GM19023 (cell line): ENCODE measurements around the gene LPP.

Experiments used
- ATAC-seq: cut with Tn5 transposase; IDR thresholded peaks from one replicate; pipeline ENCODE4 v1.9.1; 2021; ENCODE audit warnings: mild to moderate bottlenecking, moderate library complexity; ENCODE audit not compliant: unreplicated experiment

LPP gene

DNA sequence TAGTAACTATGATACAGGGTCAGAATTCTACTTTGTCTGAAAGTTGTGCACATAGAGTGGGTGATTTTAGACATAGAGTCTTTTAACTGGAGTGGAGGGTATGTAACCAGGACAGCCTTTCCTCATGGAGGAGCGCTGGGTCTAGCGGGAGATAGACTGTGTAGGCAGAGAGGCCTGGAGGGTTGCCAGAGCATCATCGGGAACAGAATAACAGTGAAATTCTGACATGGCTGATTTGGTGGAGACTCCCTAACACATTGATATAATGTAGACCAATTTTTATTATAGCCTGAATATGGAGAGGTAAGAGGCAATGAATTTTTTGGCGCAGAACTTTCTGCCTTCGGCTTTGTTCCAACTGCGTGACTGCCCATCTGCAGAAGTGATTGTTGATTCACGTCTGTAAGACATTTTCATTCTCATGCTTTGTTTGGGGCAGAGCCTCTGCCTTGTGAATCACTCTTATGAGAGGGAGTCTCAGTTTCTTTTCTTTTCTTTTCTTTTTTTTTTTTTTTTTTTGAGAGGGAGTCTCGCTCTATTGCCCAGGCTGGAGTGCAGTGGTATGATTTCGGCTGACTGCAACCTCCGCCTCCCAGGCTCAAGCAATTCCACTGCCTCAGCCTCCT lies 16.0 kb downstream of the LPP start:
- ATAC-seq: no peak

DNA sequence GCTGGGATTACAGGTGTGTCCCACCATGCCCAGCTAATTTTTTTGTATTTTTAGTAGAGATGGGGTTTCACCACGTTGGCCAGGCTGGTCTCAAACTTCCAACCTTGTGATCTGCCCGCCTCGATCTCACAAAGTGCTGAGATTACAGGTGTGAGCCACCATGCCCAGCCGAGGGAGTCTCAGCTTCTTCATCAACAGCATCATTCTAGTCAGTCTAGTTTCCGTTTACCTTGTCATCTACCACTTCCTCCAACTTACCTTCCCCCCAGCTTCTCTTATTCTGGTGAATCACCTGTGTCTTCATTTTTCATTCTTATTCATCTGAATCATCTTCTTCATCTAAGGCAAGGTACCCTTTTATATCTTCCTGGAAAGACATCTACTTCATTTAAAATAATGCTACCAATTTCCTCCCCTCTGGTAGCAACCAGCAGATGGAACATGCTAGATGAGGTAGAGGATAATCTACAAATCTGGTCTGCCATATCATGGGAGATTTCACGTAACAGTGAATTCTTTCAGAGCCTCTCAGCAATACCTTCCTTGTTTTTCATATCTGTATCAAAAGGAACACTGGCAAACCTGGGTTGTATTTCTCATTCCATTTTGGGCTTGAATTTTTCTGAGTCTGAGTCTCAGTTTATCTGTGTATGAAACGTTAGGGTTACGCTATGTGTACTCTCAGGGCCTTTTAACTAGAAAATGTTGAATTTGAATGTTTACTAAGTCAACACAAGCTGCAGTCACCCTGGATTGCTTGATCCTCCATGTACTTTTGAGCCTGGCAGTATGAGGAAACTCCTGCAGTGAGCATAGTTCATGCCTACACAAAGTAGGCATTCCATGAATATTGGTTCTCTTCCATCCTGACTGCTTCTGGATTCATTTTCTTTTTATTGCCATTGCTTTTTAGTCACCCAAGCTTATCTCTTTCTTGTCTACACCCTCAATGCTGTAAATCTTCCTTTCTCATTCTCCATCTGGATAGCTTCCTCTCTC lies 16.8 kb downstream of the LPP start:
- no peak for ATAC-seq

GRCh38 chr3:188171682-188172467 lies 17.9 kb downstream of the LPP start:
- no peak for ATAC-seq

- no peak for ATAC-seq
Measured at GRCh38 chr3:188174317-188175044, 20.5 kb downstream of the LPP start.

DNA sequence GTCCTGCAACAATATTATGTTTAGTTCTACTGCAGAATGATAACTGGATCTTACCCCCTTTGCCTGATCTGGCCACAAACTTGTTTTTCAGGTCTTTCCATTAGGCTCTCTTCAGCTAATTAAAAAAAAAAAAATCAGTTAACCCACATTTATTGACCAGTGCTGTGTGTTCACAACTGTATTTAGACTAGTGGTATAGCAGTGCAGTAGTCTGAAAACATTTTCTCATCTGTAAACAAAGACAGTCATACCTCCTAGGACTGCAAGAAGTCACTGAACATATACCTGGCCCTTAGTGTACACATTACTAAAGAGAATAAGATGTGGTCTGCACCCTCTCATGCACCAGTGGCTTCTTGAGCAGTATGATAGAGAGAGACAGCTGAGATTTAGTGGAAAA lies 22.5 kb downstream of the LPP start:
- no peak for ATAC-seq

GRCh38 chr3:188176884-188177283 lies 22.9 kb downstream of the LPP start:
- no peak for ATAC-seq

- no peak for ATAC-seq
Measured at GRCh38 chr3:188177721-188178120, 23.8 kb downstream of the LPP start.

DNA sequence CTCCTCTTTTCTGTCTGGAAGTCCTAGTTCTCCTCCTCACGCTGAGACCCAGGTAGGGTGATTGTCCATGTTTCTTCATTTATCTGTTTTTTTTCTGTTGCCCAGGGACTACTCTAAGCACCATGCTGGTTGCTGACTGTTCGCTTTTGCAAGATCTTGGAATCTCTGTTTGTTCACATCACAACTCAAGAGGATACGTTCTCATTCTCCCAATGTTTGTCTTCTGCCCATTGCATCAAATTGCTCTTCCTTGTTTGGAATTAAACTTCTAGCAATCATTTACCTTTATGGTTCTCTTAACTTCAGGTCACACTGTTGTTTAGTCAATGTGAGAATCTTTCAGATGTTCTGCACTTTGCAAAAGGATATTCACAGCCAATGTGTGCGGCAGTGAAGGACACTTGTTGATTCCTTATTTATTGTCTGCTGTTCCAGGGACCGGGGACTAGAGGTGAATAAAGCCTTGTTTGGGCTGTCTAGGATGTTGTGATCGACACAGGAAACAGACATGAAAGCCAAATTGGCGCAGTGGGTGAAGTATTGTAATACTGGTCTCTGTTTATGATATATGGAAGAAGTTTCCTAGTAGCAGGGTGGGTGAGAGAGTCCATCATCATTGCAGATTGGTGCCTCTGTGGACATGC lies 24.5 kb downstream of the LPP start:
- no peak for ATAC-seq

DNA sequence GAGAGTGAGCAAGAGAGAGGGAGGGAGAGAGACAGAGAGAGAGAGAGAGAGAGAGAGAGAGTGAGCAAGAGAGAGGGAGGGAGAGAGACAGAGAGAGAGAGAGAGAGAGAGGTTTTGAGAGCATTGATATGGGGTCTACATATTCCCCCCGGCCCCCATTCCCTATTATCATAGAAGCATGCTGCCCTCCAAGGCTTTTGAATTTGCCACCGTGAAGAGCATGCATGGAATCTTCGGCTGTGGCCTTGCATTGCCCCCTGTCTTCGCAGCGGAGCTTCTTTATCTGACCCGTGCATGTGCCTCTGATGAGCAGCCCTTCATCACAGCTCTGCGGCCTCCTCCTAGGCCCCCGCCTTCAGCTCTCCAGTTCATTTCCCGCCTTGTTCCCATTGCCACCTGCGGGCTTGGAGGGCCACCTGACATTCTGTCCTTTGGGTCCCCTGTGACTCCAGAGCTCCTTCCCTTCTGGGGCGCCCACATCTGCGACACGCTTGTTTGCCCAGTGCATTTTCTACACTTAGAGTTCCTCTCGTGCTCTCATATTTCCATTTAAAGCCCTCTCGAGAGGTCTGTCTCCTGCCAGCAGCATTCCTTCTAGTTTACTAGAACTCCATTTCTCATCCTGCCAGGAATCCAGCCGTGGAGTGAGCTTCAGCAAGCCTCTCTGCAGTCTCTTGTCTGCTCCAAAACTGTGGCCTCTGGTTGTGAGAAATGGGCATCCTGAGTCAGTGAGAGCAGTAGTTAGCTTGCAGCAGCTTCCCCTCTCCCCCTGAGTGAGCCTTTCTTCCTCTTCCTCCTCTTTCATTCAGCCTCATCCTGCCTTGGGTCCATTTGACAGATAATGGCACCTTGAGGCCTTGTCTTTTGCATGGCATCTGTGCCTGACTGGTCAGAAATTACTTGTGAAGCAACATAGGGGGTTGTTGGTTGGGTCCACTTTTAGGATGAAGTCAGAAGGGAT lies 25.3 kb downstream of the LPP start:
- no peak for ATAC-seq

DNA sequence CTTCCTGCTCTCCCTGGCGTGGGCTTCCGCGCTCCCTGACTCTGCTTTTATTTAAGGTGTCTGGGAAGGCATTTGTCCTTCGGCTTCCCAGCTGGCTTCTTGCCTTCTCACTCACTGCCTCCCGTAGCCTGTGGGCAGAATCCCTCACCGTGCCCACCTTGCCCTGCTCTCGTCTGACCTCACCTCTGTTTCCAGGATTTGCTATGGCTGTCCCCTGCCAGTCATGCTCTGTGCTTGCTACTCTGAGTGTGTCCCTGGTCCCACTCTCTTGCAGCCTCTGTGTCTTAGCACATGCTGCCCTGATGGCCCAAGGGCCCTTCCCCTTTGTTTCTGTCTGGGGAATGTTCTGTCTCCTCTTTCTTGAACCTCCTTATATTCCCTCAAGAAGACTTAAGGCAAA lies 26.2 kb downstream of the LPP start:
- no peak for ATAC-seq

GRCh38 chr3:188183452-188183851 lies 29.5 kb downstream of the LPP start:
- no peak for ATAC-seq

DNA sequence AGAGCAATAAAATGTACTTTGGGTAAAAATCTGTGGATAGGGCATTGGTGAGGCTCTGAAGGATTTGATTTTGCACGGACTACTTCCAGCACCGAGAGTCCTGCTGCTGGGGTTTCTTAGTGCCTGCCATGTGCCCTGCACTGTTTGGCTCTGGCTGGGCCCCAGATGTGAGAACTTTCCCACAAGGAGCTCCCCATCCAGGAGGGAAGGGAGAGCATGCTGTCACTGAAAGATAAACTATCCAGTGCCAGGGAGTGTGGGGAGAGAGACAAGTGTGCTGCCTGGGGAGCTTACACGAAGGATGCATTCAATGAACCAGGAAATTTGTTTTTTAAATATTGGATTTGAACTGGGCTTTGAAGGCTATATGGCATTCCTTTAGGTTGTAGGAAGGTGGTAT lies 30.2 kb downstream of the LPP start:
- no peak for ATAC-seq

DNA sequence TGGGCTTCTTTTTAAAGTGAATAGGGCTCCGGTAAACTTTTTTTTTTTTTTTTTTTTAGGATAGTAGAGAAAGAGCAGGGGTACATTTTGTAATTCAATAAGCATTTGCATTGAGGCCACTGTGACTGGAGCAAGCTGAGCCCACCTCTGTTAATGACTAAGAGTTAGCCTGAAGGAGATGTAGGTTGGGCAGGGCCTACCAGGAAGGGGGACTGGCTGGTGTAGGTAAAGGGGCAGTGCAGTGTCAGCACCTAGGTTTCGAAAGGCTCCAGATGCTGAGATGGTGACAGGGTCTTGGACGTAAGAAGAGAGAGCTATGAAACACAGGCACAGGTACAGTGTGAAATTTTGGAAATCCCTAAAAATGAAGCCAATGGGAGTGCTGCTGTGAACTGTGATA lies 30.7 kb downstream of the LPP start:
- no peak for ATAC-seq

DNA sequence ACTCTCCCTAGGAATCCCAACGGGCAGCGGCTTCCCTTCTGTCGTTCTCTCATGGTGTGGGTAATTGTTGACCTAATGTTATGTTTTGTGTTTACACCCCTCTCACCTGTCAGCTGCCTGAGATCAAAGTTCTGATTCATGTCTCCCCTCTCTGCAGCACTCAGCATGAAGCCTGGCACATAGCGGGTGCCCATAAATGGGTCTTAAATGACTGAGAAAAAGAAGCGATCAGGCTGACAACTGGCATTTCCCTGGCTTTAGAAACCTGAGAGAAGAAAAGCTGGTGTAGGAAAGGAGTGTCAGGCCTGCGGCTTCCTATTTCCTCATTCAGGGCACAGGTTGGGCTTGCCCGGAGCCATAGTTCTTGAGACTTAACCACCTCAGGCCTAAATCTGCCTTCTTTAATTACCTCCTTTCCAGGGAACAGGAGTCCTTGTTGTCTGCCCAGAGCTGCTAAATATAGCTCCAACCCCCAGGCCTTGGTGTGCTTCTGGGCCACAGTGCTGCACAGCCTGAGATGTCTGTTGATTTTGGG lies 31.8 kb downstream of the LPP start:
- no peak for ATAC-seq

- ATAC-seq: no peak
Measured at GRCh38 chr3:188187053-188187452, 33.1 kb downstream of the LPP start.

GRCh38 chr3:188188911-188189310 lies 35.0 kb downstream of the LPP start:
- no peak for ATAC-seq

GRCh38 chr3:188191460-188191859 lies 37.5 kb downstream of the LPP start:
- ATAC-seq: no peak

DNA sequence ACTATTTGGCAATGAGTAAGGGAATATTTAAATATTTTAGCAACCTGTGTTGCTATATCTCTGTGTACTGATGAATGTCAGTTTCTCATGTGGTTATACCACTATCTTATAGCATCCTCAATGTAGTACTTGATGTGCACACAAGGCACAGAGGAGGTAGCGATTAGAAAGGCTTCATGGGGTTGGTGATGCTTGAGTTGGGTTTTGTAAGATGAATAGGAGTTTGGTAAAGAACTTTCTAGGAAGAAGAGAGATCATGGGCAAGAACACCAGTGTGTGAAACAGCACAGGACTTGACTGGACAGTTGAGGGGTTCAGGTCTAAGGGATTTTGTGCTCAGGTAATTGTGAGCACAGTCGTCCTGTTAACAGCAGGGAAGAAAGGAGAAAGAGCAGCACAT lies 38.1 kb downstream of the LPP start:
- ATAC-seq: no peak

DNA sequence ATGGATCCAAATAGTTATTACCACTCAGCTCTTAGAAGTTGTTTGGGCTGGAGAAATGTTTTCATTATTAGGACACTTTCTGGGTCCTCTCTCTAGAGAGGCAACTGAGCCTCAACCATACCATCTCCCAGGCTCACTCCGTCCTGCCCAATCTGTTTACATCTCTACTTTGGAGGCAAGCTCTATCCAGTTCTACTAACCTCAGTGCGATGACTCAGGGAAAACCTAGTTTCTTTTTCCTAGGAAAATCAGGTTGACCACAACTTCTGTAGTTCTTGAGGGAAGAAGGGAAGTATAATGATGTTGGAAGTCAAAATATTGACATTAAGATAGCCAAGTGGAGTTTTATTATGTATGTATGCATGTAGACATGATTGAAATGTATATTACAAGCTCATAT lies 40.4 kb downstream of the LPP start:
- ATAC-seq: no peak
